GM23338 (cell line): ENCODE measurements around the gene HERC2. TPM values are rescaled to one million over a fixed set of nuclear protein-coding genes. Genes with fewer than 3 reads are reported as not detected.

ENCODE experiments used
- ATAC-seq: fragments of 200-7000 bp; cut with Tn5 transposase; 3 replicates; pipeline ENCODE4 v1.9.1; 2020
- DNase-seq: peaks from one replicate; pipeline ENCODE4 v3.0.0-alpha.2; 2015; ENCODE audit warnings: low spot score
- H2AFZ ChIP-seq: fragments of 200-600 bp; sonication (generic); 2 replicates; pipeline ENCODE4 v1.8.0; 2016; ENCODE audit warnings: antibody characterized with exemption, mild to moderate bottlenecking, moderate library complexity
- H3F3A ChIP-seq: fragments of 200-600 bp; sonication (generic); replicated peaks from 2 replicates; pipeline ENCODE4 v1.8.0; 2017; ENCODE audit warnings: antibody characterized with exemption, mixed run types, low read depth
- H3K27ac ChIP-seq: fragments of 200-600 bp; sonication (generic); 2 replicates; pipeline ENCODE4 v1.6.1; 2016; ENCODE audit warnings: low read depth
- H3K27me3 ChIP-seq: fragments of 200-600 bp; sonication (generic); 2 replicates; pipeline ENCODE4 v1.8.0; 2016; ENCODE audit warnings: mild to moderate bottlenecking, mixed run types, moderate library complexity; ENCODE audit not compliant: insufficient read depth
- H3K36me3 ChIP-seq: fragments of 200-600 bp; sonication (generic); 2 replicates; pipeline ENCODE4 v1.8.0; 2016; ENCODE audit warnings: mild to moderate bottlenecking; ENCODE audit not compliant: insufficient read depth
- H3K4me1 ChIP-seq: fragments of 200-600 bp; sonication (generic); 2 replicates; pipeline ENCODE4 v1.8.0; 2016; ENCODE audit warnings: mild to moderate bottlenecking, moderate library complexity; ENCODE audit not compliant: insufficient read depth
- H3K4me2 ChIP-seq: fragments of 200-600 bp; sonication (generic); 2 replicates; pipeline ENCODE4 v1.7.1; 2017; ENCODE audit warnings: mixed run types
- H3K4me3 ChIP-seq: fragments of 200-600 bp; sonication (generic); 2 replicates; pipeline ENCODE4 v1.6.1; 2016; ENCODE audit warnings: mixed run types
- H3K79me2 ChIP-seq: fragments of 200-600 bp; sonication (generic); replicated peaks from 2 replicates; pipeline ENCODE4 v1.8.0; 2017; ENCODE audit warnings: mild to moderate bottlenecking; ENCODE audit not compliant: insufficient read depth
- H3K9me2 ChIP-seq: fragments of 200-600 bp; sonication (generic); 2 replicates; pipeline ENCODE4 v1.8.0; 2017; ENCODE audit not compliant: insufficient read depth
- H4K20me1 ChIP-seq: fragments of 200-600 bp; sonication (generic); replicated peaks from 2 replicates; pipeline ENCODE4 v1.8.0; 2017; ENCODE audit warnings: mild to moderate bottlenecking; ENCODE audit not compliant: insufficient read depth
- H3K27ac Mint-ChIP-seq: 2 replicates; pipeline ENCODE4 v1.8.0; 2020; ENCODE audit warnings: inconsistent platforms, mild to moderate bottlenecking, moderate library complexity, mixed read lengths
- H3K27me3 Mint-ChIP-seq: 3 replicates; pipeline ENCODE4 v1.8.0; 2022; ENCODE audit warnings: low read depth, mild to moderate bottlenecking, moderate library complexity, mixed read lengths, inconsistent platforms; ENCODE audit not compliant: insufficient read depth, poor library complexity
- H3K36me3 Mint-ChIP-seq: 3 replicates; pipeline ENCODE4 v1.8.0; 2021; ENCODE audit warnings: low read depth, mild to moderate bottlenecking, inconsistent platforms, moderate library complexity, mixed read lengths
- H3K4me1 Mint-ChIP-seq: 3 replicates; pipeline ENCODE4 v1.8.0; 2020; ENCODE audit warnings: mild to moderate bottlenecking, inconsistent platforms, mixed read lengths
- H3K4me3 Mint-ChIP-seq: 3 replicates; pipeline ENCODE4 v1.8.0; 2021; ENCODE audit warnings: moderate library complexity, mild to moderate bottlenecking, inconsistent platforms, mixed read lengths
- H3K9me3 Mint-ChIP-seq: 3 replicates; pipeline ENCODE4 v1.8.0; 2020; ENCODE audit warnings: moderate library complexity, mild to moderate bottlenecking, inconsistent platforms, mixed read lengths
- CREB1 ChIP-seq: fragments of 250-450 bp; sonication (Bioruptor Pico); IDR thresholded peaks from 2 replicates; pipeline ENCODE4 v1.5.0; 2020; ENCODE audit warnings: low read depth, mild to moderate bottlenecking, moderate library complexity
- CTCF ChIP-seq, 2 experiments: fragments of 200-600 bp in 1 of 2; sonication (generic) in 1 of 2; conservative IDR thresholded peaks; 2 replicates each; pipeline versions ENCODE4 v1.5.1 to v1.6.1; 2016 to 2017; ENCODE audit warnings: antibody characterized with exemption in 2 of 2, low read depth in 2 of 2, mild to moderate bottlenecking in 2 of 2, moderate library complexity in 1 of 2
- ETS1 ChIP-seq: IDR thresholded peaks from 2 replicates; pipeline ENCODE4 v1.6.1; 2016; ENCODE audit warnings: antibody characterized with exemption
- EZH2 ChIP-seq: fragments of 200-600 bp; sonication (generic); IDR thresholded peaks from one replicate; pipeline ENCODE4 v1.8.0; 2017; ENCODE audit warnings: antibody characterized with exemption, mild to moderate bottlenecking, low read depth; ENCODE audit not compliant: unreplicated experiment
- EZH2phosphoT487 ChIP-seq: fragments of 200-600 bp; sonication (generic); IDR thresholded peaks from one replicate; pipeline ENCODE4 v1.8.1; 2018; ENCODE audit warnings: antibody characterized with exemption; ENCODE audit not compliant: unreplicated experiment
- NANOG ChIP-seq: IDR thresholded peaks from 2 replicates; pipeline ENCODE4 v1.6.1; 2016; ENCODE audit warnings: antibody characterized with exemption, borderline replicate concordance
- POLR2AphosphoS5 ChIP-seq: IDR thresholded peaks from 2 replicates; pipeline ENCODE4 v1.6.1; 2016; ENCODE audit warnings: antibody characterized with exemption, low read depth
- REST ChIP-seq: IDR thresholded peaks from one replicate; pipeline ENCODE4 v1.6.1; 2018; ENCODE audit warnings: antibody characterized with exemption; ENCODE audit not compliant: unreplicated experiment
- polyA plus RNA-seq: library from polyadenylated mRNA; unstranded; fragments of >200 nt; fragmentation: Nextera tagmentation; extraction: Ambion mirVana; gene quantifications from 2 replicates; pipeline ENCODE4 v1.2.1, GENCODE V29; 2016
- total RNA-seq: library from RNA; depleted of rRNA; stranded (reverse); fragments of >200 nt; shearing (Covaris generic); gene quantifications from 2 replicates; pipeline ENCODE4 v1.2.3, GENCODE V29; 2014

The HERC2 gene
- total and polyA plus RNA-seq, 2 experiments from 2014 or later, result 71.3 to 80.7 TPM

- Histone ChIP-seq H3F3A (no peaks in the 10 kb centered on the region), H2AFZ (peak within 1 kb of the TSS; percentile 97), H3K4me2 (peak within 1 kb of the TSS; percentile 83), H3K4me3 (peak within 1 kb of the TSS; percentile 64), H3K36me3 (no peaks in the 10 kb centered on the region), H4K20me1 (no peaks in the 10 kb centered on the region; the same call in 1 of the 2 replicates), H3K4me1 (peaks cover 3% of the 10 kb centered on the region; the same call in 1 of the 2 replicates), H3K27ac (no peak within 1 kb of the TSS), H3K27me3 (peaks cover 80% of the 10 kb centered on the region), H3K79me2 (no peaks in the 10 kb centered on the region), H3K9me2 (no peaks in the 10 kb centered on the region)
- Mint-ChIP-seq H3K27ac (no peak within 1 kb of the TSS), H3K4me3 (peak within 1 kb of the TSS; percentile 76), H3K36me3 (no peaks in the 10 kb centered on the region; the same call in 2 of the 3 replicates), H3K9me3 (peaks cover 4% of the 10 kb centered on the region; the same call in 2 of the 3 replicates), H3K4me1 (peaks cover 19% of the 10 kb centered on the region), H3K27me3 (peaks cover 71% of the 10 kb centered on the region)
- TF ChIP-seq CTCF (conservative IDR thresholded peaks at IDR 0.05; ENCODE audit: low read depth in 2 of 2) (peak; percentile 57 to 59), NANOG (no peak), REST (no peak), POLR2AphosphoS5 (no peak), ETS1 (no peak), EZH2 (peak; percentile 50), CREB1 (0 out of 2 replicates have a peak, but pooled peaks have one; percentile 6), EZH2phosphoT487 (no peak)
- DNase-seq (peak; percentile 92), ATAC-seq (peak; percentile 17)
Observed at GRCh38 chr15:28098766-28099554, 223.0 kb downstream of the HERC2 start, which contains the start of gene OCA2. Gene OCA2, minus strand, starts transcription at chr15:28099315. Its CDS starts 17,441 bp downstream, at chr15:28081874.
